PC-9 (cell line): Measurements from ENCODE around the gene UNC13D.

ENCODE experiments used
- EZH2 ChIP-seq: fragments of 200-600 bp; sonication (generic); IDR thresholded peaks from 2 replicates; pipeline ENCODE4 v1.8.0; 2017; ENCODE audit warnings: antibody characterized with exemption, low read depth
- TF ChIP-seq, protein P1 (sequence below): fragments of 200-600 bp; sonication (generic); conservative IDR thresholded peaks from 2 replicates; pipeline ENCODE4 v1.6.1; 2017; ENCODE audit warnings: mixed run types, antibody characterized with exemption, mild to moderate bottlenecking, moderate library complexity

GRCh38 chr17:75876938-75877751, 32.9 kb upstream of the UNC13D start:
- TF ChIP-seq, protein P1, sequence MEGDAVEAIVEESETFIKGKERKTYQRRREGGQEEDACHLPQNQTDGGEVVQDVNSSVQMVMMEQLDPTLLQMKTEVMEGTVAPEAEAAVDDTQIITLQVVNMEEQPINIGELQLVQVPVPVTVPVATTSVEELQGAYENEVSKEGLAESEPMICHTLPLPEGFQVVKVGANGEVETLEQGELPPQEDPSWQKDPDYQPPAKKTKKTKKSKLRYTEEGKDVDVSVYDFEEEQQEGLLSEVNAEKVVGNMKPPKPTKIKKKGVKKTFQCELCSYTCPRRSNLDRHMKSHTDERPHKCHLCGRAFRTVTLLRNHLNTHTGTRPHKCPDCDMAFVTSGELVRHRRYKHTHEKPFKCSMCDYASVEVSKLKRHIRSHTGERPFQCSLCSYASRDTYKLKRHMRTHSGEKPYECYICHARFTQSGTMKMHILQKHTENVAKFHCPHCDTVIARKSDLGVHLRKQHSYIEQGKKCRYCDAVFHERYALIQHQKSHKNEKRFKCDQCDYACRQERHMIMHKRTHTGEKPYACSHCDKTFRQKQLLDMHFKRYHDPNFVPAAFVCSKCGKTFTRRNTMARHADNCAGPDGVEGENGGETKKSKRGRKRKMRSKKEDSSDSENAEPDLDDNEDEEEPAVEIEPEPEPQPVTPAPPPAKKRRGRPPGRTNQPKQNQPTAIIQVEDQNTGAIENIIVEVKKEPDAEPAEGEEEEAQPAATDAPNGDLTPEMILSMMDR: no peak
- no peak for TF ChIP-seq EZH2
